WTC11 (cell line): ENCODE measurements around the gene SPDEF.

Experiments used
- CBFB ChIP-seq: sonication (generic); formaldehyde crosslinking; IDR thresholded peaks from 2 replicates; pipeline ENCODE4 v1.8.1; 2022; ENCODE audit warnings: mild to moderate bottlenecking, low read depth, missing genetic modification reagents
- CREB1 ChIP-seq: sonication (generic); formaldehyde crosslinking; IDR thresholded peaks from 2 replicates; pipeline ENCODE4 v1.8.0; 2023; ENCODE audit warnings: mild to moderate bottlenecking, missing genetic modification reagents
- ETV6 ChIP-seq: sonication (generic); formaldehyde crosslinking; IDR thresholded peaks from 2 replicates; pipeline ENCODE4 v1.8.1; 2022; ENCODE audit warnings: mild to moderate bottlenecking, missing genetic modification reagents
- FOXJ3 ChIP-seq: sonication (generic); formaldehyde crosslinking; IDR thresholded peaks from 2 replicates; pipeline ENCODE4 v1.9.0; 2021; ENCODE audit warnings: missing genetic modification reagents, mild to moderate bottlenecking, borderline replicate concordance
- NFATC4 ChIP-seq: fragments of 250-450 bp; sonication (Bioruptor Pico); IDR thresholded peaks from 2 replicates; pipeline ENCODE4 v1.9.0; 2021; ENCODE audit warnings: mild to moderate bottlenecking
- NFE2L1 ChIP-seq: sonication (generic); formaldehyde crosslinking; IDR thresholded peaks from 2 replicates; pipeline ENCODE4 v1.8.1; 2023; ENCODE audit warnings: missing genetic modification reagents
- NR3C1 ChIP-seq: sonication (generic); formaldehyde crosslinking; conservative IDR thresholded peaks from 2 replicates; pipeline ENCODE4 v1.8.1; 2023; ENCODE audit warnings: low read depth, mild to moderate bottlenecking, missing genetic modification reagents
- TF ChIP-seq, protein P1 (sequence below): sonication (generic); formaldehyde crosslinking; IDR thresholded peaks from 2 replicates; pipeline ENCODE4 v1.8.0; 2022; ENCODE audit warnings: mild to moderate bottlenecking, missing genetic modification reagents
- TF ChIP-seq, protein P2 (sequence below): fragments of 200-600 bp; IDR thresholded peaks from 2 replicates; pipeline ENCODE4 v1.8.0; 2022; ENCODE audit warnings: antibody characterized with exemption
- TF ChIP-seq, protein P3 (sequence below): sonication (generic); formaldehyde crosslinking; IDR thresholded peaks from 2 replicates; pipeline ENCODE4 v1.8.1; 2023; ENCODE audit warnings: mild to moderate bottlenecking, missing genetic modification reagents, moderate library complexity
- TF ChIP-seq, protein P4 (sequence below): sonication (generic); formaldehyde crosslinking; IDR thresholded peaks from 2 replicates; pipeline ENCODE4 v1.8.1; 2022; ENCODE audit warnings: missing genetic modification reagents, borderline replicate concordance
- TF ChIP-seq, protein P5 (sequence below): sonication (generic); formaldehyde crosslinking; IDR thresholded peaks from 2 replicates; pipeline ENCODE4 v1.8.0; 2022; ENCODE audit warnings: mild to moderate bottlenecking, missing genetic modification reagents

DNA sequence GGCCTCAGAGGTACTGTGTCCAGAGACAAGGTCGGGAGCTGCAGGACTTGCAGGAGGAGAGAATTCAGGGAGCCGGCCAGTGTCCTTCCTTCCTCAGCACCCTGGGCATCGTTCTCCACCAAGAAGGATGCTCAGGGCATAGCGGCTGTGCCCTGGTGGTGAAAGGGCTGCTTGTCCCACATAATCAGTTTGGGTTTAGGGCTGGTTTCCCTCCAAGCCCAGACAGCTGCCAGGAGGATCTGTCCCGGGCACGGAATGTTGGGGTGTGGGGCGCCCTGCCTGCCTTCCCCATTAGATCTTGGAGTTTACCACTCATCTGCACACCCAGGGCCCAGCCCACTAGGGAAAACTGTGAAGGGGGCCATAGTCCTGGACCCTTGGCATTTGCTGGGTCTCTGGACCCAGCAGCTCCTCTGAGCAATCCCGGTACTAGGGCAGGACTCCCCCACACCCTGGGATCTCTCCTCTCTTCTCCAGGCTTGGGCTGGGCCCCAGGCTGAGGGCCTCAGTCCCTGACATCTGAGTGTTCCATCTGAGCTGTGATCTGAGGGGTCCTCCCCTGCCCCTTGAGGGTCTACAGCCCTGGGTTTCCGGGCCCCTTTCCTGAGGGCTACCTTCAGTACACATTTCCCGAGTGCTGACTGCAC, 18.6 kb upstream of the SPDEF start:
- TF ChIP-seq, protein P1, sequence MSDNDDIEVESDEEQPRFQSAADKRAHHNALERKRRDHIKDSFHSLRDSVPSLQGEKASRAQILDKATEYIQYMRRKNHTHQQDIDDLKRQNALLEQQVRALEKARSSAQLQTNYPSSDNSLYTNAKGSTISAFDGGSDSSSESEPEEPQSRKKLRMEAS = no peak
- TF ChIP-seq NFE2L1 (CRISPR knock-in tag) (no peak), NR3C1 (CRISPR knock-in tag) (no peak), ETV6 (no peak), FOXJ3 (CRISPR knock-in tag) (no peak), CBFB (CRISPR knock-in tag) (no peak), NFATC4 (CRISPR knock-in tag) (no peak), CREB1 (no peak)
- TF ChIP-seq, protein P2, sequence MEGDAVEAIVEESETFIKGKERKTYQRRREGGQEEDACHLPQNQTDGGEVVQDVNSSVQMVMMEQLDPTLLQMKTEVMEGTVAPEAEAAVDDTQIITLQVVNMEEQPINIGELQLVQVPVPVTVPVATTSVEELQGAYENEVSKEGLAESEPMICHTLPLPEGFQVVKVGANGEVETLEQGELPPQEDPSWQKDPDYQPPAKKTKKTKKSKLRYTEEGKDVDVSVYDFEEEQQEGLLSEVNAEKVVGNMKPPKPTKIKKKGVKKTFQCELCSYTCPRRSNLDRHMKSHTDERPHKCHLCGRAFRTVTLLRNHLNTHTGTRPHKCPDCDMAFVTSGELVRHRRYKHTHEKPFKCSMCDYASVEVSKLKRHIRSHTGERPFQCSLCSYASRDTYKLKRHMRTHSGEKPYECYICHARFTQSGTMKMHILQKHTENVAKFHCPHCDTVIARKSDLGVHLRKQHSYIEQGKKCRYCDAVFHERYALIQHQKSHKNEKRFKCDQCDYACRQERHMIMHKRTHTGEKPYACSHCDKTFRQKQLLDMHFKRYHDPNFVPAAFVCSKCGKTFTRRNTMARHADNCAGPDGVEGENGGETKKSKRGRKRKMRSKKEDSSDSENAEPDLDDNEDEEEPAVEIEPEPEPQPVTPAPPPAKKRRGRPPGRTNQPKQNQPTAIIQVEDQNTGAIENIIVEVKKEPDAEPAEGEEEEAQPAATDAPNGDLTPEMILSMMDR = no peak
- TF ChIP-seq, protein P3, sequence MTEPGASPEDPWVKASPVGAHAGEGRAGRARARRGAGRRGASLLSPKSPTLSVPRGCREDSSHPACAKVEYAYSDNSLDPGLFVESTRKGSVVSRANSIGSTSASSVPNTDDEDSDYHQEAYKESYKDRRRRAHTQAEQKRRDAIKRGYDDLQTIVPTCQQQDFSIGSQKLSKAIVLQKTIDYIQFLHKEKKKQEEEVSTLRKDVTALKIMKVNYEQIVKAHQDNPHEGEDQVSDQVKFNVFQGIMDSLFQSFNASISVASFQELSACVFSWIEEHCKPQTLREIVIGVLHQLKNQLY (CRISPR knock-in tag) = no peak
- TF ChIP-seq, protein P4, sequence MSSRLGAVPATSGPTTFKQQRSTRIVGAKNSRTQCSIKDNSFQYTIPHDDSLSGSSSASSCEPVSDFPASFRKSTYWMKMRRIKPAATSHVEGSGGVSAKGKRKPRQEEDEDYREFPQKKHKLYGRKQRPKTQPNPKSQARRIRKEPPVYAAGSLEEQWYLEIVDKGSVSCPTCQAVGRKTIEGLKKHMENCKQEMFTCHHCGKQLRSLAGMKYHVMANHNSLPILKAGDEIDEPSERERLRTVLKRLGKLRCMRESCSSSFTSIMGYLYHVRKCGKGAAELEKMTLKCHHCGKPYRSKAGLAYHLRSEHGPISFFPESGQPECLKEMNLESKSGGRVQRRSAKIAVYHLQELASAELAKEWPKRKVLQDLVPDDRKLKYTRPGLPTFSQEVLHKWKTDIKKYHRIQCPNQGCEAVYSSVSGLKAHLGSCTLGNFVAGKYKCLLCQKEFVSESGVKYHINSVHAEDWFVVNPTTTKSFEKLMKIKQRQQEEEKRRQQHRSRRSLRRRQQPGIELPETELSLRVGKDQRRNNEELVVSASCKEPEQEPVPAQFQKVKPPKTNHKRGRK (CRISPR knock-in tag) = no peak
- TF ChIP-seq, protein P5, sequence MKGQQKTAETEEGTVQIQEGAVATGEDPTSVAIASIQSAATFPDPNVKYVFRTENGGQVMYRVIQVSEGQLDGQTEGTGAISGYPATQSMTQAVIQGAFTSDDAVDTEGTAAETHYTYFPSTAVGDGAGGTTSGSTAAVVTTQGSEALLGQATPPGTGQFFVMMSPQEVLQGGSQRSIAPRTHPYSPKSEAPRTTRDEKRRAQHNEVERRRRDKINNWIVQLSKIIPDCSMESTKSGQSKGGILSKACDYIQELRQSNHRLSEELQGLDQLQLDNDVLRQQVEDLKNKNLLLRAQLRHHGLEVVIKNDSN (CRISPR knock-in tag) = no peak
